Lung (tissue), 12 donors: Measurements from ENCODE around the gene NLRP1. TPM values are rescaled to one million over a fixed set of nuclear protein-coding genes. Genes with fewer than 3 reads are reported as not detected.

ENCODE experiments used
- ATAC-seq: fragments of 200-7000 bp; cut with Tn5 transposase; one replicate; pipeline ENCODE4 v1.9.1; 2020; ENCODE audit warnings: moderate number of reproducible peaks; ENCODE audit not compliant: insufficient read depth, low FRiP score
- DNase-seq, 3 donors: peaks; one replicate each; pipeline ENCODE4 v3.0.0-alpha.2; 2013 to 2017
- H3K27ac ChIP-seq, 2 donors: one replicate each; pipeline ENCODE4 v1.5.1; 2013; ENCODE audit warnings: mild to moderate bottlenecking in 2 of 2, moderate library complexity in 2 of 2, control low read depth in 1 of 2, inconsistent platforms in 1 of 2, low read depth in 1 of 2, low read length in 1 of 2
- H3K27me3 ChIP-seq, 3 donors: one replicate each; pipeline ENCODE4 v1.5.1; 2013; ENCODE audit warnings: low read length in 2 of 3; ENCODE audit not compliant: control insufficient read depth in 3 of 3, insufficient read depth in 3 of 3
- H3K36me3 ChIP-seq, 4 donors: one replicate each; pipeline ENCODE4 v1.5.1; 2013; ENCODE audit warnings: low read length in 4 of 4, mild to moderate bottlenecking in 1 of 4, moderate library complexity in 1 of 4; ENCODE audit not compliant: control insufficient read depth in 4 of 4, insufficient read depth in 4 of 4
- H3K4me1 ChIP-seq, 5 donors: one replicate each; pipeline ENCODE4 v1.5.1; 2013; ENCODE audit warnings: low read length in 5 of 5, mild to moderate bottlenecking in 2 of 5, moderate library complexity in 1 of 5; ENCODE audit not compliant: control insufficient read depth in 5 of 5, insufficient read depth in 5 of 5
- H3K4me3 ChIP-seq: one replicate; pipeline ENCODE4 v1.5.1; 2013; ENCODE audit warnings: mild to moderate bottlenecking, control low read depth, moderate library complexity
- H3K9ac ChIP-seq, 2 donors: one replicate each; pipeline ENCODE4 v1.5.1; 2013; ENCODE audit warnings: low read length in 2 of 2, control low read depth in 1 of 2; ENCODE audit not compliant: insufficient read depth in 1 of 2
- H3K9me3 ChIP-seq, 4 donors: one replicate each; pipeline ENCODE4 v1.5.1; 2013; ENCODE audit warnings: low read length in 3 of 4, mild to moderate bottlenecking in 1 of 4, moderate library complexity in 1 of 4; ENCODE audit not compliant: control insufficient read depth in 4 of 4, insufficient read depth in 3 of 4
- CTCF ChIP-seq: IDR thresholded peaks from 2 replicates; pipeline ENCODE4 v1.5.1; 2012; ENCODE audit warnings: mild to moderate bottlenecking; ENCODE audit errors: control extremely low read depth, extremely low read depth
- WGBS, 2 donors: extraction: QIAGEN DNeasy Blood & Tissue Kit; methylation state at CpG; one replicate each; pipeline ENCODE4 v1.1.7; 2013; 5-methylcytosine and 5-hydroxymethylcytosine counted together
- polyA plus RNA-seq, 2 donors: library from polyadenylated mRNA; stranded (reverse); fragments of 200-250 nt; gene quantifications; one replicate each; pipeline ENCODE4 v1.2.1, GENCODE V29; 2013
- total RNA-seq, 2 donors: library from RNA; depleted of rRNA in 1 of 2; stranded (reverse); fragments of >200 nt in 1 of 2; gene quantifications; one replicate each; pipeline ENCODE4 v1.2.1, GENCODE V29; 2014 to 2021
- donor health status: control.
- donor health status: control.
- donor health status: Bipolar disorder and iron deficiency.
- donor health status: healthy.
- donor health status: DM: yes; HTN: yes; CAD: no.

The NLRP1 gene
- total and polyA plus RNA-seq, 4 donors = 14.5 to 33.1 (median 25.2) TPM

DNA sequence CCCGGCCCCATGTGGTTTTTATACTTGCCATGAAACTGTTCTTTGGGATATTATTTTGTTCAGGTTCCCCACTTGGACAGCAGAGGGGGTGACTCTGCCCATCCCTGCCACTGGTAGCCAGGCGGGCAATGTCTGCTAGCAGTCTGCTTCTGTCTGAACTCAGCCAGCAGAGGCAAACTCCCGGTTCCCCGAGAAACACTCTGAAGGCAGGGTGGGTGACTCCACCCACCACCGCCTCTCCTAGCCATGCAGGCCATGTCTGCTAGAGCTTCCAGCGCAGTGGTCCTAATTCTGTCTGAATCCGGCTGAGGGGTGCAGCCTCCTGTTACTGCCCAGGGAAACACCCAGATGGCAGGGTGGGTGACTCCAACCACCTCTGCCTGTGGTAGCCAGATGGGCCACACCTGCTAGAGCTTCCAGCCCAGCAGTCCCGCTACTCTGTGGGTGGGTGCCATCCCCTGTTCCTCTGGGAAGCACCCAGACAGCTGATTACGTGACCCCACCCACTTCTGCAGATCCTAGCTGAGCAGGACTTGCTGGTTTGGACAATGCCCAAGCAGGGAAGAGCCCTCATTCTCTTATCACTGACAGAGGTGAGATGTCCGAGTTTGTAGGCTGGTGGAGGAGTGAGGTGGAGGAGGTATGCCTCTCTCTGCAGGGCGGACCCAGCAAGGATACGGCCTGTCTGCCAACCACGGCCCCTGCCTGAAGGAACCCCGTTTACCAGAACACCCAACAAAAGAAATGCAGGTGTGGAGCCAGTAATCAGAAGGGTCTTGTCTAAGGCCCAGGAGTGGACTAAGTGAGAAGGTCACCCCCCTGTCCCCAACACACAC is 22.4 kb downstream of the NLRP1 start:
- Histone ChIP-seq H3K4me1 (no peaks in the 10 kb centered on the region), H3K4me3 (no peak overlapping the region), H3K9me3 (no peaks in the 10 kb centered on the region), H3K27ac (no peak overlapping the region), H3K27me3 (no peaks in the 10 kb centered on the region), H3K9ac (no peak overlapping the region), H3K36me3 (peaks cover 0 to 18% (median 0%) of the 10 kb centered on the region in 4 donors)
- WGBS, 2 donors = 89 to 96% methylated on average over 13 to 14 of the region's 14 CpGs
- TF ChIP-seq CTCF = no peak
- DNase-seq (no peak), ATAC-seq (no peak)

DNA sequence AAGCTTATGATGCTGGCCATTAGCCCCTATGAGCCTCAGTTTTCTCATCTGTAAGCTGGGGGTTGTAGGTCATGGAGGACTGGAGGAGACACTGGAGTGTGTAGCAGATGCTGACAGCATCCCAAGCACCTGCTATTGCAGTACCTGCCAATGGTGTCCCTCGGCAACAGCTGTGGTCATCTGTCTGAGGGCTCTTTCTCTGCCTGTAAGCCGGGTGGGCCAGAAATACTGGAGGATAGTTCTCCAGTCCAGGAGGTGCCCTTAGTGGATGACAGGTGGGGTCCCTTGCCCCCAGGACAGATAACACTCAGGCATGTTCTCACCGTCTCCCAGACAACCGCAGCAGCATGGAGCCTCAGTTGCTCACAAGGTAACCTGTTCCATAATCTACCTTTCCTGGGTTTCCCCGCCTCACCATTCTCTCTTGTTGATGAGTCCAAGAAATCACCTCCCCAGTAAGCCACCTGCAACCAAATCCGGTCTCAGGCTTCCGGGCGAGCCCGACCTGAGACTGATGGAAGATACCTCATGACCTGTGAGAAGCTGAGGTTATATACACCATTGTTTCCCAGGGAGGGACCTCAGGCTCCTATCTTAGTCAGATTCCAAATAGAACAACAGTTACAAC is 23.8 kb downstream of the NLRP1 start:
- Histone ChIP-seq H3K4me1 (peaks cover 0 to 2% (median 0%) of the 10 kb centered on the region in 5 donors), H3K9ac (no peak overlapping the region), H3K27ac (no peak overlapping the region), H3K27me3 (no peaks in the 10 kb centered on the region), H3K4me3 (no peak overlapping the region), H3K9me3 (no peaks in the 10 kb centered on the region), H3K36me3 (peaks cover 0 to 18% (median 0%) of the 10 kb centered on the region in 4 donors)
- no peak for DNase-seq
- no peak for ATAC-seq
- 93 to 95% methylated on average over 9 of the region's 9 CpGs for WGBS, 2 donors
- no peak for TF ChIP-seq CTCF

DNA sequence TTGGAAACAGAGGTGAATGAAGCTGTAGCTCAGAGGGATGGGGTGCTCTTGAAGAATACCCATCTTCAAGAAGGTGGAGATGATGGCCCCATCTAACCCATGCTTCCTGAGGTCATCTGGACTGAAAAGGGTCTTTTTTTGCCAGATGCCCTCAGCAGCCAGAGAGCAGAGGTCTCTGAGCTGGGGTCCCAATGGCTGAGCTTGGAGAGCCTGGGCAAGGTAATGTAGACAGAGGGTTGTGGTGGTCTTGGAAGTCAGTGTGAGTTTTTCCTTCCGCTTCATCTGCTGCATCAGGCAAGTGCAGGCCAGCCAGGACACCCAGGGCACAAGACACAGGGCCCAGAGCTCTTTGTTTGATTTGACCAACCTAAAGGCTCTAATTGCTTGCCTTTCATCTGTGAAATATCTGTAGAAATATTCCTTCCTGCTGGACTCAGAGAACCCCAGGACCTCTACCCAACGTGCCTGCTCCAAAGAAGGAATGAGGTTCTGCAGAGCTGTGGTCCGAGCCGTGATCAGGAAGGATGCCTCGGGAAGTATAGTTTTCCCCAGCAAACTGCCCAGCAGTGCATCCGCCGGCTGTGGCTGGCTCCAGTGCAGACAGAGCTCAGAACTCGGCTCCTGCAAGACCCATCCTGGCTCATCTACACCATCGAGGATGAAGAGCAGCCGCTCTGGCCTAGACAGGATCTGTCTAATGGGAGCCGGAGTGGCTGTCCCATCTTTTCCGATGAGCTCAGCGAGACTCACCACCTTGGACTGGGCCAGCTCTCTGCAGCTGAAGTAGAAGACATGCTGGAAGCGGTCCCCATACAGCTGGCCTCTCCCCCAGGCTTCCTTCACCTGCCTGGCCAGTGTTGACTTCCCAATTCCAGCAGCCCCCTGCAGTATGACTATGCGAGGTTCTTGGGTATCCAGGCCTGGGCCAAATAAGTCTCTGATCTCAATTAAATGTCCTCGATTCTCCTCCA is 25.2 kb downstream of the NLRP1 start:
- H3K9me3 ChIP-seq = no peaks in the 10 kb centered on the region
- H3K36me3 ChIP-seq = peaks cover 0 to 18% (median 0%) of the 10 kb centered on the region in 4 donors
- no peak overlapping the region for H3K9ac ChIP-seq
- TF ChIP-seq CTCF = no peak
- no peaks in the 10 kb centered on the region for H3K27me3 ChIP-seq
- WGBS, 2 donors = 93 to 96% methylated on average over 16 of the region's 16 CpGs
- no peak for DNase-seq
- ATAC-seq = no peak
- no peak overlapping the region for H3K27ac ChIP-seq
- H3K4me1 ChIP-seq = peaks cover 0 to 2% (median 0%) of the 10 kb centered on the region in 5 donors
- H3K4me3 ChIP-seq = no peak overlapping the region
